ENCODE results near the gene CTRL.

Gene CTRL

DNA sequence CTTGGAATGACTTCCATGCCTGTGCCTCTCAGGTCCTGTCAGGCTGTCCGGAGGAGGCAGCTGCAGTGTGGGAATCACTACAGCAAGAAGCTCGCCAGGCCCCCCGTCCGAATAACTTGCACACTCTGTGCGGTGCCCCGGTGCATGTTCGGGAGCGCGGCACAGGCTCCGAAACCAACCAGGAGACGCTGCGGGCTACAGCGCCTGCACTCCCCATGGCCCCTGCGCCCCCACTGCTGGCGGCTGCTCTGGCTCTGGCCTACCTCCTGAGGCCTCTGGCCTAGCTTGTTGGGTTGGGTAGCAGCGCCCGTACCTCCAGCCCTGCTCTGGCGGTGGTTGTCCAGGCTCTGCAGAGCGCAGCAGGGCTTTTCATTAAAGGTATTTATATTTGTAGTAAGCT lies 45.7 kb downstream of the CTRL start:
- TF ChIP-seq SPI1 (IDR thresholded peaks at IDR 0.05; ENCODE audit: low read depth, low read length): no peak
- no peak for TF ChIP-seq POU2F2 (IDR thresholded peaks at IDR 0.05; ENCODE audit: low read depth, low read length)
- no peak for TF ChIP-seq TAF1 (IDR thresholded peaks at IDR 0.05; ENCODE audit: low read depth, low read length)
- TF ChIP-seq POLR2A (IDR thresholded peaks at IDR 0.05; ENCODE audit: low read depth, low read length): no peak
- no peak for TF ChIP-seq PAX5 (IDR thresholded peaks at IDR 0.05; ENCODE audit: insufficient read depth, low read length, severe bottlenecking)
- TF ChIP-seq POLR2AphosphoS5 (IDR thresholded peaks at IDR 0.05; ENCODE audit: low read depth, low read length): no peak
- no peak for FAIRE-seq
- no peak for DNase-seq (ENCODE audit: insufficient read length, low spot score)

DNA sequence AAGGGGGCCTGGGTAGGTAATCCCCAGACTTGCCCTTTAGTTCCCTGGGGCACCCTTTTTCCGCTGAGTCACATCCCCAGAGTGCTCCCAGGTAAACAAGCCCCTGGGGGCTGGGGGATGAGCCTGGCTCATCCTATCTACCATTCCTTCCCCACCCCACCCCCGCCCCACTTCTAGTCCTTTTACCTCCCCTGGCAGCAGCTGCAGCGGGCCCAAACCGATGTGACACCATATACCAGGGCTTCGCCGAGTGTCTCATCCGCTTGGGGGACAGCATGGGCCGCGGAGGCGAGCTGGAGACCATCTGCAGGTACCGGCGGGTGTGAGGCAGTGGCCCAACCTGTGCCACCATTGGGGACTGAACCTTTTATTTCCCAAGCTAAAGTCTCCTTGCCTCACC lies 46.1 kb downstream of the CTRL start:
- DNase-seq (ENCODE audit: insufficient read length, low spot score) (no peak), FAIRE-seq (no peak)
- no peak for TF ChIP-seq POLR2AphosphoS5 (IDR thresholded peaks at IDR 0.05; ENCODE audit: low read depth, low read length)
- no peak for TF ChIP-seq POLR2A (IDR thresholded peaks at IDR 0.05; ENCODE audit: low read depth, low read length)
- no peak for TF ChIP-seq POU2F2 (IDR thresholded peaks at IDR 0.05; ENCODE audit: low read depth, low read length)
- TF ChIP-seq SPI1 (IDR thresholded peaks at IDR 0.05; ENCODE audit: low read depth, low read length): no peak
- TF ChIP-seq TAF1 (IDR thresholded peaks at IDR 0.05; ENCODE audit: low read depth, low read length): no peak

DNA sequence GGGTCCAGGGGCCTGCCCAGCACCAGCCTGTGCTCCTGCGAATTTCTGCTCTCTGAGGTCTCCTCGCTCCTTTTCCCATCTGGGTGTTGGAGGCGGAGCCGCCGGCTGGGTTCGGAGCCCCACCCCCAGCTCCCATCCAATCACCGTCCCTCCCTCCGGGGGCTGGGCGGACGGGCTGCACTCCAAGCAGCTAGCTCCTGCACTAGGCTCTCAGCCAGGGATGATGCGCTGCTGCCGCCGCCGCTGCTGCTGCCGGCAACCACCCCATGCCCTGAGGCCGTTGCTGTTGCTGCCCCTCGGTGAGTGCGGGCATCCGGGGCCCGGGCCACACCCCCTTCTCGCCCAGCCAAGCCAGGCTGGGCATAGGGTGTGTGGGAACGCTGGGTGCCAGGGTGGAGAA lies 47.0 kb downstream of the CTRL start, which contains the start of gene NRN1L:
Gene NRN1L (plus strand): TSS at position 202 of the 400 bp plus-strand sequence. CDS start 19 bp downstream, at position 221.
- no peak for FAIRE-seq

DNA sequence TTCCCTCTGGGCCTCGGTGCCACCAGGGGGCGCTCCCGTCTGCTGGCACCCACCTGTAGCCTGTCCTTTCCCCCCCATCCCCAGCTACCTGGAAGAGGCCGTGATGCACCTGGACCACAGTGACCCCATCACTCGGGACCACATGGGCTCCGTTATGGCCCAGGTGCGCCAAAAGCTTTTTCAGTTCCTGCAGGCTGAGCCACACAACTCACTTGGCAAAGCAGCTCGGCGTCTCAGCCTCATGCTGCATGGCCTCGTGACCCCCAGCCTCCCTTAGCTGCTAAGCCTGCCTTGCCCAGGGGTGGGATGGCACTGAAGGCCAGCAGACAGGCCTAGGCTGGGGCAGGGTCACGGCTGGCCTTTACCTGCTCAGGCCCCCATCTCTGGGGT lies 47.8 kb downstream of the CTRL start:
- TF ChIP-seq PAX5 (IDR thresholded peaks at IDR 0.05; ENCODE audit: insufficient read depth, low read length, severe bottlenecking): no peak
- no peak for TF ChIP-seq POU2F2 (IDR thresholded peaks at IDR 0.05; ENCODE audit: low read depth, low read length)
- TF ChIP-seq POLR2AphosphoS5 (IDR thresholded peaks at IDR 0.05; ENCODE audit: low read depth, low read length): no peak
- FAIRE-seq (peak; percentile 93), DNase-seq (ENCODE audit: insufficient read length, low spot score) (peak; percentile 93)

More for the DNA sequence above, 47.0 kb downstream of the CTRL start, which contains the start of gene NRN1L:
- no peak for DNase-seq (ENCODE audit: insufficient read length, low spot score)
- TF ChIP-seq POLR2A (IDR thresholded peaks at IDR 0.05; ENCODE audit: low read depth, low read length): no peak
- no peak for TF ChIP-seq POLR2AphosphoS5 (IDR thresholded peaks at IDR 0.05; ENCODE audit: low read depth, low read length)
- TF ChIP-seq TAF1 (IDR thresholded peaks at IDR 0.05; ENCODE audit: low read depth, low read length): no peak
- no peak for TF ChIP-seq PAX5 (IDR thresholded peaks at IDR 0.05; ENCODE audit: insufficient read depth, low read length, severe bottlenecking)
- no peak for TF ChIP-seq POU2F2 (IDR thresholded peaks at IDR 0.05; ENCODE audit: low read depth, low read length)
- no peak for TF ChIP-seq SPI1 (IDR thresholded peaks at IDR 0.05; ENCODE audit: low read depth, low read length)

DNA sequence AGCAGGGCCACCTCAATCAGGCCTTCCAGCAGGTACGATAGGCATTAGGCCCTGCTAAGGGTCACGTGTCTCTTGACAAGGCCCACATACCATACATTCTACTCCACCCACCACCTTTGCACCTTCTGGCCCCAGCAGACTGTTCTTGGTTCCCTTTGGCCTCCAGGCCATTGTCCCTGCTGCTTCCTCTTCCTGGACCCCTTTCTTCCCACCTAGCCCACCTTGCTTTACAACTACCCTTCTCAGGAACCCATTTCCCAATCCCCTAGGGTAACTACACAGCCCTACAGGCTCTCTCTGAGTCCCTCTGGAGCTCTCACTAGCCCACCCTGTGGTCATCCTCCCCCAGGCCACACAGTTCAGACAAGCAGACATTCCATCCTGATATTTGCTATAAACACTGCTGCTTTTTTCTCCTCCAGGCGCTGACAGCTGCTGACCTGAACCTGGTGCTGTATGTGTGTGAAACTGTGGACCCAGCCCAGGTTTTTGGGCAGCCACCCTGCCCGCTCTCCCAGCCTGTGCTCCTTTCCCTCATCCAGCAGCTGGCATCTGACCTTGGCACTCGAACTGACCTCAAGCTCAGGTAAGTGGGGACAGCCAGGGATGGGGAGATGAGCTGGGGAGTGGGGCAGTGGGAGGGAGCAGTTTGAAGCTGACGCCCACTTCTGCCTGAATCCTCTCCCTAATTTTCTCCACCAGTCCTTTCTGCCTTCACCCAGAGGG lies 48.4 kb downstream of the CTRL start:
- no peak for TF ChIP-seq PAX5 (IDR thresholded peaks at IDR 0.05; ENCODE audit: insufficient read depth, low read length, severe bottlenecking)
- no peak for TF ChIP-seq POU2F2 (IDR thresholded peaks at IDR 0.05; ENCODE audit: low read depth, low read length)
- TF ChIP-seq TAF1 (IDR thresholded peaks at IDR 0.05; ENCODE audit: low read depth, low read length): no peak
- no peak for TF ChIP-seq SPI1 (IDR thresholded peaks at IDR 0.05; ENCODE audit: low read depth, low read length)
- no peak for TF ChIP-seq POLR2AphosphoS5 (IDR thresholded peaks at IDR 0.05; ENCODE audit: low read depth, low read length)
- no peak for TF ChIP-seq POLR2A (IDR thresholded peaks at IDR 0.05; ENCODE audit: low read depth, low read length)
- FAIRE-seq (no peak), DNase-seq (ENCODE audit: insufficient read length, low spot score) (no peak)

DNA sequence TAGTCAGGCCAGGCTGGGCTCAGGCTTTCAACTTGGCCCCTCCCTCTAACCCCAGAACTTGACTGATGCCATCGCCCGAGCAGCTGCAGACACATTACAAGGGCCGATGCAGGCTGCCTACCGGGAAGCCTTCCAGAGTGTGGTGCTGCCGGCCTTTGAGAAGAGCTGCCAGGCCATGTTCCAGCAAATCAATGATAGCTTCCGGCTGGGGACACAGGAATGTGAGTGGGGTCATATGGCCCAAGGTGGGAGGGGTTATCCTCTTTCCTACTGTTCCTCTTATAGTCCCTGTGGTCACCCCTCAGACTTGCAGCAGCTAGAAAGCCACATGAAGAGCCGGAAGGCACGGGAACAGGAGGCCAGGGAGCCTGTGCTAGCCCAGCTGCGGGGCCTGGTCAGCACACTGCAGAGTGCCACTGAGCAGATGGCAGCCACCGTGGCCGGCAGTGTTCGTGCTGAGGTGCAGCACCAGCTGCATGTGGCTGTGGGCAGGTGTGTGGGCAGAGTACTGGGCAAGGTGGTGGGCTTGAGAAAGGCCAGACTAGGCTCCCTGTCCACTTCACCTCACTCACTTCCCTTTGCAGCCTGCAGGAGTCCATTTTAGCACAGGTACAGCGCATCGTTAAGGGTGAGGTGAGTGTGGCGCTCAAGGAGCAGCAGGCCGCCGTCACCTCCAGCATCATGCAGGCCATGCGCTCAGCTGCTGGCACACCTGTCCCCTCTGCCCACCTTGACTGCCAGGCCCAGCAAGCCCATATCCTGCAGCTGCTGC lies 49.1 kb downstream of the CTRL start:
- FAIRE-seq (no peak), DNase-seq (ENCODE audit: insufficient read length, low spot score) (no peak)
- no peak for TF ChIP-seq POU2F2 (IDR thresholded peaks at IDR 0.05; ENCODE audit: low read depth, low read length)
- TF ChIP-seq PAX5 (IDR thresholded peaks at IDR 0.05; ENCODE audit: insufficient read depth, low read length, severe bottlenecking): no peak
- no peak for TF ChIP-seq TAF1 (IDR thresholded peaks at IDR 0.05; ENCODE audit: low read depth, low read length)
- TF ChIP-seq POLR2AphosphoS5 (IDR thresholded peaks at IDR 0.05; ENCODE audit: low read depth, low read length): no peak
- no peak for TF ChIP-seq SPI1 (IDR thresholded peaks at IDR 0.05; ENCODE audit: low read depth, low read length)
- no peak for TF ChIP-seq POLR2A (IDR thresholded peaks at IDR 0.05; ENCODE audit: low read depth, low read length)

DNA sequence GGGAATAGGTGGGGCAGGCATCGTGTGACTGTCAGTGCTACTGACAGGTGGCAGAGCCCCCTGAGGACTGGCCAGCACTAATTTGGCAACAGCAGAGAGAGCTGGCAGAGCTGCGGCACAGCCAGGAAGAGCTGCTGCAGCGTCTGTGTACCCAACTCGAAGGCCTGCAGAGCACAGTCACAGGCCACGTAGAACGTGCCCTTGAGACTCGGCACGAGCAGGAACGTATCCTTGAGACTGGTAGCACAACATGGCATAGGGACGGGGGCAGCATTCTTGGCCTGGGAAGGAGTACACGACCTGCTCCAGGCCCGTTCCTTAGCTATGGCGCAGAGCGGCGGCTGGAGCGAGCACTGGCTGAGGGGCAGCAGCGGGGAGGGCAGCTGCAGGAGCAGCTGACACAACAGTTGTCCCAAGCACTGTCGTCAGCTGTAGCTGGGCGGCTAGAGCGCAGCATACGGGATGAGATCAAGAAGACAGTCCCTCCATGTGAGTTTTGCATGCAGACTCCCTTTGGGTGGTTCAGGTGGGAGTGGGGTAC lies 50.0 kb downstream of the CTRL start:
- no peak for TF ChIP-seq TAF1 (IDR thresholded peaks at IDR 0.05; ENCODE audit: low read depth, low read length)
- no peak for TF ChIP-seq POLR2A (IDR thresholded peaks at IDR 0.05; ENCODE audit: low read depth, low read length)
- no peak for TF ChIP-seq PAX5 (IDR thresholded peaks at IDR 0.05; ENCODE audit: insufficient read depth, low read length, severe bottlenecking)
- no peak for TF ChIP-seq POU2F2 (IDR thresholded peaks at IDR 0.05; ENCODE audit: low read depth, low read length)
- TF ChIP-seq SPI1 (IDR thresholded peaks at IDR 0.05; ENCODE audit: low read depth, low read length): no peak
- no peak for TF ChIP-seq POLR2AphosphoS5 (IDR thresholded peaks at IDR 0.05; ENCODE audit: low read depth, low read length)
- no peak for DNase-seq (ENCODE audit: insufficient read length, low spot score)
- no peak for FAIRE-seq

DNA sequence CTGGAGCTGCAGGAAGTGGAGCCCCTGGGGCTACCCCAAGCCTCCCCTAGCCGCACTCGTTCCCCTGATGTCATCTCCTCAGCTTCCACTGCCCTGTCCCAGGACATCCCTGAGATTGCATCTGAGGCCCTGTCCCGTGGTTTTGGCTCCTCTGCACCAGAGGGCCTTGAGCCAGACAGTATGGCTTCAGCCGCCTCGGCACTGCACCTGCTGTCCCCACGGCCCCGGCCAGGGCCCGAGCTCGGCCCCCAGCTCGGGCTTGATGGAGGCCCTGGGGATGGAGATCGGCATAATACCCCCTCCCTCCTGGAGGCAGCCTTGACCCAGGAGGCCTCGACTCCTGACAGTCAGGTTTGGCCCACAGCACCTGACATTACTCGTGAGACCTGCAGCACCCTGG lies 51.1 kb downstream of the CTRL start:
- FAIRE-seq: no peak
- TF ChIP-seq SPI1 (IDR thresholded peaks at IDR 0.05; ENCODE audit: low read depth, low read length): no peak
- no peak for TF ChIP-seq PAX5 (IDR thresholded peaks at IDR 0.05; ENCODE audit: insufficient read depth, low read length, severe bottlenecking)
- no peak for TF ChIP-seq TAF1 (IDR thresholded peaks at IDR 0.05; ENCODE audit: low read depth, low read length)
- TF ChIP-seq POLR2A (IDR thresholded peaks at IDR 0.05; ENCODE audit: low read depth, low read length): no peak
- TF ChIP-seq POU2F2 (IDR thresholded peaks at IDR 0.05; ENCODE audit: low read depth, low read length): no peak
- no peak for TF ChIP-seq POLR2AphosphoS5 (IDR thresholded peaks at IDR 0.05; ENCODE audit: low read depth, low read length)
- DNase-seq (ENCODE audit: insufficient read length, low spot score): no peak

DNA sequence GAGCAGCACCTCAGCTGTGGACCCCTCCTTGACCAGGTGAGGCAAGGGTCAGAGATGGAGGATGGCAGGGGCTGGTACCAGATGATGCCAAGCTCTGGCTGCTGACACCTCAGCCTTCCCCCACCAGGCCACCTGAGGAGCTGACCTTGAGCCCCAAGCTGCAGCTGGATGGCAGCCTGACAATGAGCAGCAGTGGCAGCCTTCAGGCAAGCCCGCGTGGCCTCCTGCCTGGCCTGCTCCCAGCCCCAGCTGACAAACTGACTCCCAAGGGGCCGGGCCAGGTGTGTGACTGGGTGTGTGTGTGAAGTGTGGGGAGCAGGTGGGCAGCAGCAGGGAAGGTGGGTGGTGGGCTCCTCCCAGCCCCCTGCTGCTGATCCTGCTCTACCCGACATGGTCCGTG lies 51.7 kb downstream of the CTRL start:
- FAIRE-seq (no peak), DNase-seq (ENCODE audit: insufficient read length, low spot score) (no peak)
- TF ChIP-seq TAF1 (IDR thresholded peaks at IDR 0.05; ENCODE audit: low read depth, low read length) (no peak), SPI1 (IDR thresholded peaks at IDR 0.05; ENCODE audit: low read depth, low read length) (no peak), POU2F2 (IDR thresholded peaks at IDR 0.05; ENCODE audit: low read depth, low read length) (no peak), PAX5 (IDR thresholded peaks at IDR 0.05; ENCODE audit: insufficient read depth, low read length, severe bottlenecking) (no peak), POLR2AphosphoS5 (IDR thresholded peaks at IDR 0.05; ENCODE audit: low read depth, low read length) (no peak), POLR2A (IDR thresholded peaks at IDR 0.05; ENCODE audit: low read depth, low read length) (no peak)
